OCI-M1 (cell line): ENCODE results near the gene DNM3.

Experiments used
- DNase-seq: peaks from one replicate; lab custom pipeline; 2025; lab: John Stamatoyannopoulos, UW

The DNM3 gene

DNA sequence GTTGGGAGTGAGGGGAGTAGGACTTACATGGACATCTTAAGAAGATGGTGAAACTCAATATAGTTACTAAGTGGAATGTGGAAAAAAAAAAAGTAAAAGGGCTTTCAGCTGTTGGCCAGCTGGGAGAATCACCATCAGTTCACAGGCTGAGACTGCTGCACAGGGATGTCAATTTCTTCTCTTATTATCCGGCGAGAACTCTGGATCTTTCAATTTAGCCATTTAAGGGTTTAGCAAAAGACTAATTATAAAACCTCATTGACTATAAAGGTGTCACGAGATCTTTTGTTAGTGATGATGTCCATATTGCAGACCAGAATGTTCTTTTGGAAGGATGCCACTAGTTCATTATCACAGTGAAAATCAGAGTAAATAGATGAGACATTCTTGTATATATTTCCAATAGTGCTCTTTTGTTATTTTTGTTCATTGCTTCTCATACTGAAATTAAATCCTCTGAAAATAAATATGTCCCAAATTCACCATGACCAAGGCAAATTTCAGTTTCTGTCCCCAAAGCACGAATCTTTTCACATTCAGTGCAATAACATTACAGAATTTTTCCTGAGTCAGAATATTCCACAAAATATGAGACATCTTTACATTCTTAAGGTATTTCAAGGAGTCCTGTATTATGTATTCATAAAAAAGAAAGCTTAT is 266.1 kb downstream of the DNM3 start:
- DNase-seq, result no peak

- no peak for DNase-seq
Observed at GRCh38 chr1:172108161-172108893, 267.0 kb downstream of the DNM3 start.

DNA sequence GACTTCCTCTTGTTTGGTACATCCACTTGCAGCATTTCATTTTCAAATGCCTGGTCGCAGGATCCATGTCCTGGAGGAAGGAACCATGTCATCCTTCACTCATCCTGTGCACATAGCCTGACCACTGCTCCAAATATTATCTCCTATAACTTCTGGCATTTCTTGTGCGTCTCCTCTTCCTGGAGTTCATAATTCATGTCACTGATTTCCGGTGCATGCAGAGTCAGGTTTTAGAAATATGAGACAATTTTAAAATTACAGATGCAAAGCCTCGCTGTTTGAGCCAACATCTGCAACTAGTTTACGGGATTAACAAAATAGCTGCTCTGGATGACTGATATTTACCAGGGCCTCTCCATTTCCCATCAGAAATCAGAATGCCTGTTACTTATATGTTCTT is 268.1 kb downstream of the DNM3 start:
- DNase-seq, result no peak

- DNase-seq, result no peak
Observed at GRCh38 chr1:172112576-172112975, 271.3 kb downstream of the DNM3 start.

- no peak for DNase-seq
Observed at GRCh38 chr1:172117800-172118199, 276.5 kb downstream of the DNM3 start.

DNA sequence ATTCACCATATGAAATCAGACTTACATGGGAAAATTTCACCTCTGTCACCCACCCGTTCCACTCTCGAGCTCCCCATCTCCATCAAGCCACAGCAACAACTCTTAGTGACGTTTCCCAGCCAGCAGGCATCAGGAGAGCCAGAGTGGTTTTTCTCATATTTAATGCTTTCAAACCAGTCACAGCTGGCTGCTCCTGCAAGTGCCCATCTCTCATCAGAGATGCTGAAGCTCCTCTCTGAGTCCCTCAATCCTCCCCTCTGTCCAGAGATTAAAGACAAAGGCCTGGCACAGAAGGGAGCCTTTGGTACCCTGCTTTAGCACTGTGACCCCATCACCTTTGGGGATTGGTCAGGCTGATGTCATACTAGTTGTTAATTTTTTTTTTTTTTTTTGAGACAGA is 277.3 kb downstream of the DNM3 start:
- DNase-seq, result no peak

GRCh38 chr1:172119184-172119583 is 277.9 kb downstream of the DNM3 start:
- no peak for DNase-seq

DNA sequence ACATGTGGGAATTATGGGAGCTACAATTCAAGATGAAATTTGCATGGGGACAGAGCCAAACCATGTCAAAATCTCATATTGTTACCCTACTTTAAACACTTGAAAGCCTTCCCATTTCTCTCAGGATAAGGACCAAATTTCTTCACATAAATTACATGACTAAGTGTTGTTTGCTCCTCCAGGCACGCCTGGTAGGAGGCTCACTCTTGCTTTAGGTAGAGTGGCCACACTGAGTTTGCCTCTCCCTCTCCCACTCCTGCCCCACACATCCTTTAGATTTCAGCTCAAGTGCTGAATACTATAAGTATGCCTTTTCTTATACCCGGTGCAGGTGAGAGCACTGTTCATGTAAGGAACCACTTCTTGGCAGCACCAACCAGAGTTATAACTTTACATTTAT is 279.1 kb downstream of the DNM3 start:
- DNase-seq, result no peak

DNA sequence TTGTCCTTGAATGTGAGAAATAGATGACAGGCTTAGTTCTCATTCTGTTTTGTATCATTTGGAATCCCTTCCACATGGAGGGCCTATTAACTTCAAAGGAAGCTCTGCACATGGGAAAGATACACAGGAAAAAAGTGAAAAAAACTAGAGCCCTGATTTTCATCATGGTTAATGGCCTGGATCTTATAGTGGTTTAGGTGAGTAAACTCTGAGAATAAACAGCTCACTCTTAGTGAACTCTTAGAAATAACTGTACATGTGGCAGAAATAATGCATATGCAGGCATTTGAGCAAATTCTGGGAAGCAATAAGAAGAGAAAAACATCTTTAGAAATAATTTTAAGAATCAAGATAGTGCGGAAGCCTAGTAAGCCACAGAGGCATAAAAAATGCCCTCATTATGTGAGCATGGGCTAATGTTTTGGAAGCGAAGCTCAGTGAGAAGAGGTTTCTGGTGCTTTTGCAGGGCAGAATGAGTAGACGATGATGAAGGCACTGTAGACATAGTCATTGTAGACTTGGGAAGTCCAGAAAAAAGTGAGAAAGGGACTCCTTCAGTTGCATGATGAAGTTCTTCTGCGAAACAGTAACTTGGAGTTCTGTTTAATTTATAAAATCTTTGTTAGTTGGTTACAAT is 279.9 kb downstream of the DNM3 start:
- no peak for DNase-seq

- DNase-seq, result no peak
Observed at GRCh38 chr1:172122381-172122780, 281.1 kb downstream of the DNM3 start.

DNA sequence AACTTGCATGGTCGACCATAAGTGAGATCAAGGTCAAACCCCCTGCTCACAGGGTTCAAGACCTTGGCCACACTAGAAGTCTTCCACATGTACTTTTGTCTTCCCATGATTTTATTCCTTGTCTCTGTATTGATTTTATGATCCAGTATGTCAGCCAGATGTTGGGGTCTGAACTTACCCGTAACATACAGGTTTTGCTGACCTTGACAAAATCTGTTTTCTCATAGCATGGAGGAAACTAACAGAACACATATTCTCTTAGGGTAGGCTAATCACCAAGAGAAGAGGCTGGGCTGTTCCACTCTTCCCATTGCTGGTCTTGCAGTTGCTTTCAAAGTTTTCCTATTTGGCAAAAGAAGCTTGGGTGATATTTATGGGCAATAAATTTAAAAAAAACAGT is 284.0 kb downstream of the DNM3 start:
- no peak for DNase-seq

- DNase-seq, result no peak
Observed at GRCh38 chr1:172125812-172126430, 284.6 kb downstream of the DNM3 start.

- no peak for DNase-seq
Observed at GRCh38 chr1:172132836-172133235, 291.5 kb downstream of the DNM3 start.

DNA sequence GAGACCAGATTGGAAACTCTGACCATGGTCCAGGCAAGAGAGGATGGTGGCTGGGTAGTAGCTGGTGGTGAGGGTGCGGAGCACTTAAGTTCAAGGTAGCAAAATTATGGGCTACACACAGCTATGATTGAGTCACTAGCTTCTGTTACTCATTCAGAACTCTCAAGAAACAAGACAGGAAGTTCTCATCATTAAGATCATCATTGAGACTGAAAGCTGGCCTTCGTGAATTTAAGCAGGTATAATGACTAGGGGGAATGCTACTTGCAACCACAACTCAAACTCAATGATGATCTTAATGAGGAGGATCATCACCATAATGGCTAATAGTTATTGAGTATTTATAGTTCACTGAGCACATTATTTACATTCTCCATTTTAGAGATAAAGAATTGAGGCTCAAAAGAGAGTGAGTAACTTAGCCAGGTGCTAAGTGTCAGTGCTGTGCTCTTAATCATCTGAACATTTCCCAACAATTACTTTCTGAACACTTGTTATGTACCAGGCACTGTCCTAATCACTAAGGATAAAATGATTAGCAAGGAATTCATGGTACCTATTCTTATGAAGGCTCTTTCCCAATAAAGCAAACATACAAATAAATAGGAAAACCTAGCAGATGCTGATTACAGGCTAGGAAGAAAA is 292.9 kb downstream of the DNM3 start:
- no peak for DNase-seq

- DNase-seq, result peak; percentile 68
Observed at GRCh38 chr1:172135076-172135672, 293.9 kb downstream of the DNM3 start.

- no peak for DNase-seq
Observed at GRCh38 chr1:172135978-172136610, 294.8 kb downstream of the DNM3 start.

GRCh38 chr1:172136925-172137324 is 295.6 kb downstream of the DNM3 start:
- no peak for DNase-seq

DNA sequence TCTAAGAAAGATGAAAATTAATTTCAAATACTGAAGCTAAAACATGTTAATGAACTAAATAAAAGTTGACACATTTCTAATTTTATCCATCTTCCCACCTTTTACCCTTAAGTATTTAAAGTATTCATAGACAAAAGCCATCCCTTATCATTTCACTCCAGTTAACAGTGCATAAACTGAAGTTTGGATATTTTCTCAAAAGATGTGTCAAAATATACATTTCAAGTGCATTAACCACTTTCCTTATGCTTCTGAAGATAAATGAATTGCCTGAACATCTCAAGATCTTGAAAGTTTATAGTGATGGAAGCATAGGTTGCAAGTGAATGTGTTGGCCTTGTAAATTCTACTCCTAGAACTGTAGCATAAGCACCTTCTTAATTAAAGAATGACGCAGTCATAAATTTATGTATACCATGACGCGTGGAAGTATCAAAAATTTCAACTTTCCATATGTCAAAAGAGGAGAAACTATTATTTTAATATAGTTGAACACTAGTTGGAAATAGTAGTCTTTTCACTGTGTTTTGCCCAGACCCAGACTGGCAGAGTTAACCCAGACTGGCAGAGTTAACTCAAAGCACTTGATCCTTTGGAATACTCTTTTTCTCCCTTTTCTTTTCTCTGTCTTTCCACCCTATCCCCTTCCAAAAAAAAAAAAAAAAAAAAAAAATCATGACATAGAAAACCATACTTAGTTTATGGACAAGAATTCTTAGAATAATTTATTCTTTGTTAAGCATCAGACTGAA is 296.6 kb downstream of the DNM3 start:
- no peak for DNase-seq

- DNase-seq, result no peak
Observed at GRCh38 chr1:172138634-172139033, 297.3 kb downstream of the DNM3 start.

DNA sequence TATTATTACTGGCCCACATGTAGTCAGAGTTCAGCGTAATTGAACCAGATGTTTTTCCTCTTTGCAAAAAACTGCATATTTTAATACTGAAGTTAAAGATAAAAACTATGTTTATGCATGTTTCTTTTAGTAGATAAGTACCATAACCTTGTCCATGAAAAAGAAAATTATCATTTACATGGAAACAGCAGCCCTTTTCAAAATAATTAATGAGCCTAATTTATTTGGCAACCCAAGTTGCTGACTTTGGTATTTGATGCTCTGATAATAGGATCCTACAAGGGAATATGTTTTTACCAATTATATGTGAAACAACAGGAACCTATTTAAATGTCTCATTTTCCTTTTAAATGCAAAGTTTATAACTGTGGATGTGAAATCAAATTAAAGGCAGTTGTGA is 297.9 kb downstream of the DNM3 start:
- DNase-seq, result no peak

DNA sequence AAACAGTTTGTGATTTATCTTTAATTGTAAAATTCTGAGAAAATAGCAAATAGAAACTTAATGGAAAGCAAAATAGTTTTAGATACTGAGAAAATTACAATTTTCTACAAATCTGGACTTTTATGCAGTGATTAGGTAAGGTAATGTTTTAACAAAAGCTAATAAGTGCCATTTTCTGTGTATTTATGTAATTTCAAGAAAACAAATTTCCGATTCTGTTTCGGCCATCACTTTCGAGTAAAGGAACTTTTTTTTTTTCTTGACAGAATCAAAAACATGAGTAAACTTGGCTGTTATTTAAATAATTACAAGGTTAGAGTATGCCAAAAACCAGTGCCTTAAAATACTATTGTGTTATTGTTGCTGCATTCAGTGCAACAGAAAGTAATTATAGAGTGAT is 298.8 kb downstream of the DNM3 start:
- DNase-seq, result no peak
